Measurements from ENCODE around the gene FBXL7.

Gene FBXL7

GRCh38 chr5:15584528-15584927 is 84.5 kb downstream of the FBXL7 start:
- no peak for TF ChIP-seq CTCF (IDR thresholded peaks at IDR 0.05; ENCODE audit: extremely low read depth, missing control alignments)
- no peak for DNase-seq (ENCODE audit: low spot score)

GRCh38 chr5:15585128-15585527 is 85.1 kb downstream of the FBXL7 start:
- no peak for DNase-seq (ENCODE audit: low spot score)
- no peak for TF ChIP-seq CTCF (IDR thresholded peaks at IDR 0.05; ENCODE audit: extremely low read depth, missing control alignments)

GRCh38 chr5:15585841-15586591 is 86.0 kb downstream of the FBXL7 start:
- no peak for DNase-seq (ENCODE audit: low spot score)
- no peak for TF ChIP-seq CTCF (IDR thresholded peaks at IDR 0.05; ENCODE audit: extremely low read depth, missing control alignments)

GRCh38 chr5:15587916-15588315 is 87.9 kb downstream of the FBXL7 start:
- no peak for DNase-seq (ENCODE audit: low spot score)
- no peak for TF ChIP-seq CTCF (IDR thresholded peaks at IDR 0.05; ENCODE audit: extremely low read depth, missing control alignments)

- TF ChIP-seq CTCF (IDR thresholded peaks at IDR 0.05; ENCODE audit: extremely low read depth, missing control alignments), result no peak
- DNase-seq (ENCODE audit: low spot score), result no peak
These were observed 92.7 kb downstream of the FBXL7 start for GRCh38 chr5:15592728-15593127.

- no peak for DNase-seq (ENCODE audit: low spot score)
- TF ChIP-seq CTCF (IDR thresholded peaks at IDR 0.05; ENCODE audit: extremely low read depth, missing control alignments), result no peak
These were observed 95.1 kb downstream of the FBXL7 start for GRCh38 chr5:15594977-15595568.

- DNase-seq (ENCODE audit: low spot score), result no peak
- TF ChIP-seq CTCF (IDR thresholded peaks at IDR 0.05; ENCODE audit: extremely low read depth, missing control alignments), result no peak
These were observed 95.9 kb downstream of the FBXL7 start for GRCh38 chr5:15595929-15596328.
